ENCODE data around the gene USP30.

Gene USP30

DNA sequence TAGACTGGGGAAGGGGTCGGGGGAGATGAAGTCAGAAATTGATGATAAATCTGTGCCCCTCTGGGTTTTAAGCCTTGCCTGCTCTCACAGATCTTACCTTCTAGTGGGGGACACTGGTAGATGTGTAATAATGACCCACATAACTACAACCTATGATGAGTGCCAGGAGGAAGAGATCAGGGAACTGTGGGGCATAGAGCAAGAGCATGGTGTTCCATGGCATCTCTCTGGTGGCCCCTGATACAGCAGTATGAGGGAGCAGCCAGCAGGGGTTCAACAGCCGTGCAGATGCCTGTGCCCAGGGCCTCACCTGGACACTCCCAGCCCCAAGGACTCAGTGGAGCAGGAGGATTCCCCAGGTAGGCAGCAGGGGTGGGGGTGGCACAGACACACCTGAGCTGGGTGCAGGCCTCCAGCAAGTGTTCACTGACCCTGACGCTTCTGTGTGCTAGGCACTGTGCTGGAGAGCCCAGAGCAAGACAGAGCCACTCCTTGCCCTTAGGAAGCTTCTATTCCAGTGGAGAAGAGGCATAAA is 69.0 kb downstream of the USP30 start:
- no peak for DNase-seq (ENCODE audit: insufficient read length, low spot score)
- no peak for FAIRE-seq

DNA sequence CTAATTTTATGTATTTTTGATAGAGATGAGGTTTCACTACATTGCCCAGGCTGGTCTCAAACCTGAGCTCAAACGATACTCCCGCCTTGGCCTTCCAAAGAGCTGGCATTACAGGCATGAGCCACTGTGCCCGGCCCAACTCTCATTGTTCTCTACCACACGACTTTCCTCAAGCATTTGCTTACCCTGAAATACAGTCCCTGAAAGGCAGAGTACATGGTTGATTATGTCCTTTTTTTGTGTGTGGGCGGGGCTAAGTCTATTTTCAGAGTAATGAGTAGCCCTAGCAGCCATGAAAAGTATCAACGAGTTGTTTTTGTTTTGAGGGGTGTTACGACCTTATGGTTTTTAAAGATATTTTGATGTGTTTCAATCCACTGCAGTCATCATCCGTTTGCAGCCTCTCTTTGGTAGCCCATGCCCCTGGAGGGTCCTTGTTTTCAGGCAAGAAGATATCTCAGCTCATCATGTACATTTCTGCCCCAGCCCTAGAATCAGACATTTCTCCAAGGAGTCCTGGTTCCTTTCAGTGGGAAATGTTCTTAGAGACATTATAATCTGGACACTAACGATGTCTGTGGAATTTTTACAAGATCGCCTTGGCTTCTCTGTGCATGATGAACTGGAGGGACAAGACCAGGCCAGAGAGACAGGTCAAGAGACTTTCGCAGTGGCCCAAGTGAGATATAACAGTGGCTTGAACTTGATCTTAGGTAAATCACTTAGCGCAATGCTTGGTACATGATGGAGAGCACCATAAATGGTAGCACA is 72.7 kb downstream of the USP30 start:
- FAIRE-seq, result no peak
- no peak for DNase-seq (ENCODE audit: insufficient read length, low spot score)

DNA sequence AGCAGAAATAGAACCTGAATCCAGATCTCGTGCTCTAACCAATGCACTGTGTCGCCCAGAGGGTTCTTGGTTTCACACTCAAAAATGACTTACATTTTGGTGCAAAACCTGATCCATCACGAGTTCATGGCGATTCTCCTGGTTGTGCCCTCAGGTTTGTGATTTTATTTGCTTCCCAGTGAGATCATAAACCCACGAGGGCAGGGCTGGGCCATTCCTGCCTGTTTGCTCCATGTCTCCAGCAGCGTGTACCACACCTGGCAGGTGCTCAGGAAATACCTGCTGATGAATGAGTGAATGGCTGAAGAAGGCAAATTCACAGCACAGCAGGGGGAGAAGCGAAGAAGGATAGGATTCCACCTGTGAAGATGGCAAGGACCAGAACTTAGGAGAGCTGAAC is 73.4 kb downstream of the USP30 start:
- DNase-seq (ENCODE audit: insufficient read length, low spot score) (no peak), FAIRE-seq (no peak)

DNA sequence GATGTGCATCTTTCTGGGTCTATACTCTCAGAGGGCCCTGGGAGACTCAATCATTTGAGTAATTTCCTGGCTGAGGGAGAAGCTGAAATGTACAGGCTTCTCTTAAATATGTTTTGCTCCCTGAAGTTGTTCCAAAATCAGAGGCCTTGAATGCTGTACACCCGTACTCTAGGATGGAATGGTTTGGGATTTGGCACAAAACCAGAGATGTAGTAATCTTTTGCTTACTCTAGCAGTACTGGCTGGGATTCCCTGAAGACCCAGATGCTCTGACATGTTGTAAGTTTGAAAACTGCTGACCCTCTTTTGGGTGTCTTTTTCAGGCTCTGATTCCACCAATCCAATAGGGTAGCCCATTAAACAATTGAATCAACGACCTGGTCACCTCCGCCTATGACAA is 74.4 kb downstream of the USP30 start:
- FAIRE-seq (no peak), DNase-seq (ENCODE audit: insufficient read length, low spot score) (no peak)

DNA sequence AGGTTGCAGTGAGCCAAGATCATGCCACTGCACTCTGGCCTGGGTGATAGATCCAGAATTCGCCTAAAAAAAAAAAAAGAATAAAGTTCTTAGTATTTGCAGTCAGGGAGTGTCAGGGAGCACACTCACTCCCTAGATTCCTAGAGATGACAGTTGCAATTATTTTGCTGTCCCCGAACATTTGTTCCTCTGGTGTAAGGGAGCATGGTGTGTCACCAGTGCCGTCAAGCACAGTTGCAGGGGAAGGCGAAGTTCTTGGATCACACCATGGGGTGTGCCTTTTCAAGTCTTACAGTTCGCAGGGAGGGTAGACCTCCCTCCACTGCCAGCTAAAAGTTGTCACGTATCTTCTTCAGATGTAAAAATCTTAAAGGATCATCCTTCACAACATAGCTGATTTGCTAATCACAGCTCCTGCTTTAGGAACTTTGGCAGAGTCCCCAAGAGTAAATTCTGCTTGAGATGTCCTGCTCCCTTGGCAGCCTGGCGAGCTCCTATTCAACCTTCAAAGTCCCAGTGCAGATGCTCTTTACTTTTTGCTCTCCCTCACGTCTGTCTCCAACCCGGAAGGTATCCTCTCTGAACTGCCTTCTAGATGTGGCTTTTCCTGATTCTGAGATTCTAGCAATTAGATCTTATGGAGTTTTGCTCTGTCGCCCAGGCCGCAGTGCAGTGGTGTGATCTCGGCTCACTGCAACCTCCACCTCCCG is 75.3 kb downstream of the USP30 start:
- FAIRE-seq, result no peak

DNA sequence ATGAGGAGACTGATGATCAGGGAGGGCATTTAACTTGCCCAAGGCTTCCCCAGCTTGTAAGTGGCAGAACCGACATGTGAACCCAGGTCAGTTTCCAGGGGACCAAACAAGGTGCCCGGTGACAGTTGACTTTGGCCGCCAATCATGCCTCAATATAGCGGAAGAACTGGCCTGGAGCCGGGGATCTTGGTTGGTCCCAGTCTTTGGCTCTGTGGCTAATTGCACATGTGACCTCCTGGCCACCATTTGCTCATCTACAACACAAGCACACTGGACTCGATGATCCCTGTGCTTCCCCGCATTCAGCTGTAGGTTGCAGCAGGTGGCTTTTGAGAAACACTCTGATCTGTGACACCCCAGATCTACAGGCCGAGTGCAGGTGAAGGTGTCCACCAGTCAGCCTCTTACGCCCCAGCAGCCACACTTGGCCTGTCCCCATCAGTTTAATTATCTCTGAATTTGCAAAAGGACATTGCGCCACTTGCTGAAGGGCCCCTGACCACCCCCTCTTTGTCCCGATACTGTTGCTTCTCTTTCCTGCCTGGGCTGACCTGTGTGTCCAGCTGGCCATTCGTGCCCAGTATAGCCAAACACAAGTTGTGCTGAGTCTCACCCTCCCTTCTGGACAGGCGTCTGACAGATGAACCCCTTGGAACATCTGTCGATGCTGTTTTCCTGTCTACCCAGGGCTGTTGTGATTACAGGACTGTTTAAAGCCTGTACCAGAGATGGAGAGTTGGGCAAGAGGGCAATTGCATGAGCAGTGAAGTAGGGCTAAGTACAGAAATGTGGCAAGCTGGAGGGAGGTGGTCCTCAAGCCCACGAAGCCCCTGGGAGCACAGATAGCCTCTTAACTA is 78.1 kb downstream of the USP30 start:
- FAIRE-seq, result no peak
- DNase-seq (ENCODE audit: insufficient read length, low spot score), result no peak

More for the DNA sequence above, 75.3 kb downstream of the USP30 start:
- no peak for DNase-seq (ENCODE audit: insufficient read length, low spot score)

DNA sequence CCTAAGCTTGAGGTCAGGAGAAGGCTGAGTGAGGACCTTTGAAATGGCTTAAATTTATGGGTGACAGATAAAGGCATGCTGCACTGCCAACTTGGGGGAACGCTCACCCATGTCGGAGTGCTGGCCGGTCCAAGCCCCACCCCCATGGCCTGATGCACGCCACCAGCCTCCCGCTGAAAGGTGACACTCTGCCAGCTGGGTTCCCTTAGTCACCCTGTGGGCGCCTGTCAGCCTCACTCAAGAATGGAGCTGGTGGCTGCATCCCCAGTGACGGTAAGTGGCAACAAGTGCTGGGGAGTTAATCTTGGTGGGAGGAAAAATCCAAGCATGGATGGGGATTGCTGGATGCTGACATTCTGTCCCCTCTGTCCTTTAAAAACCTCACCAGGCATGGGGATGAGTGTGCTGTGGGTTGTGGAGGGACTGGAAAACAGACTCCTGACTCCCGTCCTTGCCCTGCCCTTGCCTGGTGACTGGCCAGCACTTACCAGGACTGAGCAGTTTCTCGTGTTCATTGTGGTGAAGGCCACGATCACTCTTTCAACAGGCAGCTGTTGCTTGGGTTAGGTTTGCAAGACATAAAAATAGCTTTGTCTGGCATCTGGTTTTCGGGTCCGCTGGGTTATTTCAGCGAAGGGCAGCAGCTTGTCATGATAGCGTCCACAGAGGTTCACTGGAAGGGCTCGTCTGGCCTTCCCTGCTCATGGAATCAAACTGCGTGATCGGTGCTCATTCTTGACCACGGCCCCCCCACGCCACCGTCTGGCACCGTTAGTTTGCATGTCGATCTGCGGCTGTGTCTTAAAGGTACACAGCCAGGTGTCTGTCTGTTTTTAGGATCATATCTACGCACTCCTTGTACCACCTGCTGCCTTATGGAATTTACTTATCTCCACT is 79.0 kb downstream of the USP30 start:
- DNase-seq (ENCODE audit: insufficient read length, low spot score) (no peak), FAIRE-seq (no peak)

DNA sequence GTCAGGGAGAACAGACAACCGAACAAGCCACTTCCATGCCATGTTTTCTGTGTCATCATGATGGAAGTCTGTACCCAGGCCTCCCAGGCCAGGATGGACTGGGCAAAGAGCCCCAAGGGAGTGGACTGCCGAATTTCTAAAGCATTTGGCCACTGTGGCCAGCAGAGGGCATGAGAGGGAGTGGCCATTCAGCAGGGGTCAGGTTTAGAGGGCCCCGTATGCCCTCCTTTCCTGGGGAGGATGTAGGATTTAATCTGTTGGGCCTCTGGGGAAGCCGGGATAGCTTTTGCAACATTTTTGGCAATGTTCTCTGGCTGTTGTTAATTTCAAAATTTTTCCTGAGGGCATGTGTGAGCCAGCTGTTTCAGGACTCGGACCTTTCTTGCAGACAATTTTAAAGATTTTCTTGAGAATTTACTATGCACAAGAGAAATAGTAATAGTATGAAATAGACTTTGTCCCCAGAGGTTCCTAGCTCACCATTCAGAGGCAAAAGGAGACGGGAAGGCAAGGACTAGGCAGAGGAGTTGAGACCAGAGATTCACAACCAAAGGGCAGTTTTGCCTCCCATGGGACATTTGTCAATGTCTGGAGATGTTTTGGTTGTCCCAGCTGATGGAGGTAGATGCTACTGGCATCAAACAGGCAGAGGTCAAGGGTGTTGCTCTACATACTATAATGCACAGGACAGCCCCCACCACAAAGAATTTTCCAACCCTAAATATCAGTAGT is 82.0 kb downstream of the USP30 start:
- FAIRE-seq, result no peak
- no peak for DNase-seq (ENCODE audit: insufficient read length, low spot score)

DNA sequence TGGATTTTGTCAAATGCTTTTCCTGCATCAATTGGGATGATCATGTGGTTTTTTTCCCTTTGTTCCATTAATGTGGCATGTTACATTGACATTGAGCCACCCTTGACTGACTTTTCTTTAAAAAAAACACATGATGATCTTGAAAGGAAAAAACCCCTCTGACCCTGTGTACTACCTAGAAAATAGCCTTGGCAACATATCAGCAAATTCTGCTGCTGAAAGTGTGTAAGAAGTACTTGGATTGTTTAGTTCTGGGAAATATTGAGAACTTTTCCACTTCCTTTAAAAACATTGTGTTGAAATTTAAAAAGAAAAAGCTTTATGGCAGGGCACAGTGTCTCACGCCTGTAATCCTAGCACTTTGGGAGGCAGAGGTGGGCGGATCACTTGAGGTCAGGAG is 84.7 kb downstream of the USP30 start:
- no peak for FAIRE-seq

More for the DNA sequence above, 84.7 kb downstream of the USP30 start:
- no peak for DNase-seq (ENCODE audit: insufficient read length, low spot score)
